Measurements from ENCODE around the gene UMAD1.

UMAD1 gene

DNA sequence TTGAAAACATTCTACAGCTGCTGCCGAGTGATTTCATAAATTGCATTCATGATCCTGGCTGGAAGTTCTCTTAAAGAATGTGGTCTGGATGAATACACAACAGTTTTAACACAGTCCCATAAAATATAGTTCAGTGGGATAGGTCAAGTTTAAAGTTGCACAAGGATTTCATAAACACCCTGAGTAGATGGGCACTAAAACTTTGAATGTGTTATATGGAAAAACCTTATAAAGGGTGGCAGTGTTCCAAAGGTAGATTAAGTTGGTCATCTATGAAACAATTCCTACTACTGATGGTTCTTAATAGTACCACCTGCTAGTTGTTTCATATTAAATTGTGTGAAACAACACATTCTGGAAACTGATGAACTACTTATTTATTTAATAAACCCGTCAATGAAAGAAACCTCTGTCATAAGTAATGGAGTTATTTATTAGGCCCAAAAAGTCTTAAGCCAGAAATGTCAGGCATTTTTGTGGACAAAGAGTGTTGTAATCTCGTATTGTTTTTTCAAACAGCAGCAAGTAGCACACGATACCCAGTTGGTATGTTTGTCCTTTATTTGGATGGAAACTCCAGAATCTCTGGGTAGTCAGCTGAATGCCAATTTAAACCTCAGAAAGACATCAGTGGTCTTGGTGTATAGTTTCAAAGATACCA is 92.2 kb downstream of the UMAD1 start:
- no peak for DNase-seq

DNA sequence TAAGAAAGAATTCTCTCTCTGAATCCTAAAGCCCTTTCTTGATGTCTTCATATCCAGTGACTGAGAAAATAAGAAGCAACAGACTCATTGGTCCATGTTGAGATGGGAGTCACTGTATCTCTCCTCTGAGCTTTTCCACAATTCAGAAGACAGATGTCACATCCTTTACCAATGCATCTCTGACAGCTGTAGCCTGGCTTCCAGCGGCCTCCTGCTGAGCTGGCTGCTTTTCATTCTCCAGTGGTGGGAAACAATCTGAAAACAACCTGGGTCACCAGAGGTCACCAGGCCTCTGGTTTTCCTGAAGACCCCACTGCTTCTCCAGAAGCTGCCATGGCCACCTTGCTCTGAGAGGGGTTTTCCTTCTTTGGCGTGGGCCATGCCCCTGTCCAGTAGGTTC is 96.1 kb downstream of the UMAD1 start:
- no peak for DNase-seq

DNA sequence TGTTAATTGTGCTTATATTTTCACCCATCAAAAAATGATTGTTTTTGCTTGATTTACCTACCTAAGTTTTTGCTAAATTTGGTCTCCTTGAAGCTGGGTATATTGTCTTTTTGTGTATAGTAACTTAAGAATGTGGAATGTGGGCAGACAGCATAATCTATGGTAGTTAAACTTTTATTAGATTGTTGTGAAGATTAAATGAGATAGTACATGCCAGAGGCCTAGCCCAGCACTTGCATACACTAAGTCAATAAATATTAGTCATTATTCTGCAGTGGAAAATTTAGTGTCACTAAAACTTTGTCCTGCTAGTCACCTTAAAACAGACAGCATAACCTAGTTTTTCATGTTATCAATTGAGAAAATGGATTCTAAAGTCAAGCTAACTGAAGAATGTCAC is 97.1 kb downstream of the UMAD1 start:
- no peak for DNase-seq

DNA sequence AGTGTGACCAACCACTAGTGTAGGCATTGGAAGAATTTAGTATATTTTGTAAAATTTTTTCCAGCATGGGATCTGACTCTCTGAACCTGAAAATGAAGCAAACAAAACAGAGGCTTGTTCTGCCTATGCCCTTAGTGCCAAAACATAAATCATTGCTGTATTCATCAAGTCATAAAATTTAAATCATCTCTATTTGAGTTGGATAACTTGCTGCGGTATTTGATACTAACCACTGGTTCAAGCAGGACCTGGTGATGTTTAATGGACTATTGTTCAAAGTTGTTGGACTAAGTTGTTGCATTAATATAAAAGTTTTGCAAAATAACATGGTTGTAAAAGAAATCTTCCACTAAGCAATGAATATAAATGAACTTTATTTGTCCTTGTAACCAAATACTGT is 97.6 kb downstream of the UMAD1 start:
- no peak for DNase-seq

DNA sequence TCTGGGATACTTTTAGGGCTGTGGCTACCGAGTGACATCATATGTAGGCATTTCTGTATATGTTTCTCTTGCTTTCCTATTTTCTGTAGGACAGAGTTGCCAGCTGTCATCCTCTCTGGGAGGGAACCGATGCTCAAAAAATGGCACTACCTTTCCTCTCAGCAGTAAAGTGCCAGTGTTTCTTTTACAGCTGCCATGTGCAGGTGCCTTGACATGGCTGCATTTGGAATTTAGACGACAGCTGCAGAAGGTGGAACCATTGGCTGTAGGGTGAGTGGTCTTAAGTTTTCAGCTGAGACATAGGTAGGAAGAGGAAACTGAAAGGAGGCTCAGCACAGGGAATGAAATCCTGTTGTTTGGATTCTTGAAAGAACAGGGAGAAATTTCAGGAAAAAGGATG is 98.1 kb downstream of the UMAD1 start:
- DNase-seq: no peak

DNA sequence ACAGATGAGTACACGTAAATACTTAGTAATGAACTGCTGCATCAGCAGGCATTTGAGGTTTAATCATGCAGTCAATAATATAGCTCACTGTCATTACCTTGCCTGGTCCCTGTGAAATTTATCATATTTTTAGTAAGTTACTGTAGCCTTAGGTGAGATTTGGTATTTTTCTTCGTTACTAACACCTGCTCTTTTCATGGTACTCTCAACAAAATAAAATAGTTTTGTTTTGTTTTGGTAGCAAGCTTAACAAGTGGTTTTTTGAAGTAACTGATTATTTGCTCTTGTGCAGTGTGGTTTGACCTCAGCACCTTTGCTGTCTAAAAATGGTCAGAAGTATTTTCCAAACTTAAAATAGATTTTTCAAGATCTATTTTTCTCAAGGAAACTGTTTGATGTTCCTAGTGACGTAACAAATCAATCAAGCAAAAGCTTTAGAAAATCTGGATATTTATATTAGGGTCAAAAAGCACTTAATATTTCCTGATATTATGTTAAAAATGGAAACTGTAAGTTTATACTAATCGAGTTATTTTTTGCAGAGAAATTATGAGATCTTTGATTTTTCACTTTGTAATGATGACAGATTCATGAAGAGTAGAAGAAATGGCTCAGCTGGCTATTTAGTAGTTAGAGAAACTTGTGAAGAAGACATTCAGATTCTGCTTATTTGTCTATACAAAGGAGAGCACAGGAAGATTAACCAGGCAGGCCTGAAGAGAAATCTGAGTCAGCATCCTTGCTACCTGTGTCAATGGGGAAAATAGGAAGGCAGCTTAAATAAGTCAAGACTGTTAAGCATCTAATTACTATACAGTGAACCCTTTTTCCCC is 98.9 kb downstream of the UMAD1 start:
- no peak for DNase-seq

DNA sequence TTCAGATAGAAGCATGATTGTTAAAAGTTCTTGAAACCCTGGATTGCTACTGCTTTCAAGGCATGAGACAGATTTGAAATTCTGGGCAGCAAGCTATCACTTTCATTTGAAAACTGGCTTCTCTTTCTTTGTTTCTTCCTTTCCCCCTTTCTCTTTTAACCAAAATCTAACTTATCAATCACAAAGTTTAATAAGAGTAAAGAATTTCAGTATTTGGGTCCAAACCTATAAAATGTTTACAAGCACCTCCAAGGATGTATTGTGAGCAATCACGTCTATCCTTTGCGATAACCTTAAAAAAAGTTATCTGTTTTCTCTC is 99.4 kb downstream of the UMAD1 start:
- DNase-seq: no peak

DNA sequence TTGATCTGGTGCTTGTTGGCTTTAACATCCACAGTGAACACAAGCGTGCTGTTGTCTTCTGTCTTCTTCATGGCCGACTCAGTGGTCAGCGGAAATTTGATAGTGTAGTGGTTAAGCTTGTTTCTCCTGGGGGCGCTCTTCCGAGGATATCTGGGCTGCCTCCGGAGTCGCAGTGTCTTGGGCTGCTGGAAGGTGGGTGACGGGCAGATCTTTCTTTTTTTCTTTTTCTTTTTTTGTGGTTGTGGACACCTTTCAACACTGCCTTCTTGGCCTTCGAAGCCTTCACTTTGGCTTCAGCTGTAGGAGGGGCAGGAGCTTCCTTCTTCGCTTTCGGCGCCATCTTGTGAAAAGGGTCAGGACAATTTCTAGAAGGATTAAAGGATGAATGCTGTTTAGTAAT is 101.7 kb downstream of the UMAD1 start:
- no peak for DNase-seq

DNA sequence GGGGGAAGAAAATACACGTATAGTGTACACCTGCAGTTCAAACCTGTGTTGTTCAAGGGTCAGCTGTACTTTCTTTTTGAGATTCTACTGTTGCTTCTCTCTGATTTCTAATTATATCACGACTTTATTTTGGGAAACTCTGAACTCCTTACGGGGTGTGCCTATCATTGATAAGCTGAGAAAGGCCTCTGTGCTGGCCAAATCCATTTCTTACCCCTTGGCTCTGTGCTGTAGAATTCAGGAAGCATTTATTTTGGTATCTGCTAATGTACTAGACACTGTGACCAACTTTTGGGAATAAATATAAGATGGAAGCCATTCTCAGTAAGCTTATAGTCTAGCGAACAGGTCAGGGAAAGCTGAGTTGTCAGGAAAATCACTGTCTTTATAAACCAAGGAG is 104.7 kb downstream of the UMAD1 start:
- DNase-seq: no peak

DNA sequence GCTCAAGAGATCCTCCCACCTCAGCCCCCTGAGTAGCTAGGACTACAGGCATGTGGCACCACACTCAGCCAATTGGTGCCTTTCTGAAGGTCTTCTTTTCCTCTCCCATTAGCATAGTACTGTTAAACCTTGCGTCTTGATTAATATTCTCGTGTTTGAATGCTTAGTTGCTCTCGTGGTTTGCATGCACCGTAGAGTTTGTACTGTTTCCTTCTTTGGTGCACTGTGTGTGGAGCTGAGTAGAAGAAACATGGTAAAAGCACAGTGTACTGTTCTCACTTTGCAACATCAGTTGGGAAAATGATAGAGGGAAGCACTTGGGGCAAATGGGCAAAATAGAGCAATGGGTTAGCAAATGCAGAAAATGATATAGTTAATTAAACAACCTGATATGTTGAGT is 105.4 kb downstream of the UMAD1 start:
- DNase-seq: no peak

DNA sequence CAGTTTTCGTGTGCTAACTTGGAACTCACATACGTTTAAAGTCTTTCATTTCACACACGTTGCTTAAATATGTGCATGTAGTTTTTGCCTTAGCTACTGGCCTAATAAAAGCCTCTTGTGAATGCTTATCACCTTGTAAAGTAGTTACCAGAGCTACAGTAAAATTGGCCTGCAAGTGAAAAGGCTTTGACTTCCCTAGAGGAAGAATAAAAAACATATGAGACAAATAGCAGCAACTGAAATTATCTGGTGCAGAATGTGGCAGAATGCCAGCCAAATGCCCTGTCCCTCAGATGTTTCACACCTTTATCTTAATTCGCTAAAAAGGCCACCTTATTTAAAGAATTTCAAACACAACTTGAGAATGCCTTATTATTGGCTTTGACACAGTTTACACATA is 105.9 kb downstream of the UMAD1 start:
- DNase-seq: no peak

DNA sequence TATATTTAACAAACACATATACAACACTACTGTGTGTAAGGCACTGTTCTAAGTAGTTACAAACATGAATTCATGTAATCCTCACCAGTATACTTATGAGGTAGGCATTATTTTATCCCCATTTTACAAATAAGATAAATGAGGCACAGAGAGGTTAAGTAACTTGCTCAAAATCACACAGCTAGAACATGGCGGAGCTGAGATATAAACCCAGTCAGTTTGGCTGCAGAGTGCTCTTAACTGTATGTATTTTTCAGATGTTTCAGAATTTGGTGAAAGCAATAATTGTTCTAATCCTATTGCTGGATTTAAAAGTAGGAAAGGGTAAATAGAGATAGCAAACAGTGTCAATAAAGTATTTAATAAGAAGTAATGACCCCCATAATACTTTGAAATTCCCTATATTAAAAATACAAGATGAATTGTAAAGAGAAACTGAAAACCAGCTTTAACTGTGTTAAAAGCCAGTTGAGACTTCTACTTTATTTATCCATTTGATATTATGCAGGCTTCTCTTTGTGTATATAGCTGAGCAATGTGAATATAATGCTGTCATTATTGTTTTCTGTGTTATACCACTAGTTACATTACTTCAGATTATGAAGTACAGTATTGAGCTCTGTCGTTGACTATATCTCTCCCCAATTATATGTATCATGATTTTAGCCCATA is 110.2 kb downstream of the UMAD1 start:
- no peak for DNase-seq

DNA sequence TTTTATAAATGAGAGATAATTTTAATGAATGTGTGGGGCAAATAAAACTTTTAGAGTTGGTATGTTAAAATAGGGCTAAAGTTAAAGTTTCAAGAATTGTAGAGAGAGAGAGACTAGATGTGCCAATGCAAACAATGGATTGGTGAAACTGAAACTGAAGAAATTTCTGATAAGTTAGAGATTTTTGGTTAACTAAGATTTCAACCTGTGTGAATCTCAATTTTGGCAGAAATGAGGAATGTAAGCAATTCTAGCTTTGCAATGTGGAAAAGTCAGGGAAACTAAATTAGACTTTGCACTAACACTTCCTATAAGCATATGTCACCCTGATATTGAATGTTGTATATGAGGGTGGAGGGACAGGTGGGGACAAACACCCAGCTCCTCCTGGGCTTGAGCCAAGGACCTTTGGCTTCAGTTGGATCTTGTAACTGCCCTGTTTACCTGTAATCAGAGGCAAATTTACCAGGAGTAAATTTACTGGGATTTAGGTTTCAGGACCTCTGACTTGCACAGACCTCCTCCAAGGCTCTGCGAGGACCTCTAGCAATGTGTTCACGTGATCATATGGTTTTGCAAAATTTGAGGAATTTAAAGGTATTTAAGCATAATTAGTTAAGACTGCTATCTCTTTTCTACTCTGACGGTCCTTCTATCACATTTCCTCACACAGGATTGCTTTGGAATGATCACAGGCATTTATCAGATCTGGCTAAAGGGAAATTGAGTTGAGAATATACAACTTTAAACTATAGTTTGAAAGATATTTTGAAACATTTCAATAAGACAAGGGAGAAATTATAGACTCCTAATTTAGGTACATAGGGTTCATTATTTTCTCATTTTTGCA is 110.9 kb downstream of the UMAD1 start:
- no peak for DNase-seq

DNA sequence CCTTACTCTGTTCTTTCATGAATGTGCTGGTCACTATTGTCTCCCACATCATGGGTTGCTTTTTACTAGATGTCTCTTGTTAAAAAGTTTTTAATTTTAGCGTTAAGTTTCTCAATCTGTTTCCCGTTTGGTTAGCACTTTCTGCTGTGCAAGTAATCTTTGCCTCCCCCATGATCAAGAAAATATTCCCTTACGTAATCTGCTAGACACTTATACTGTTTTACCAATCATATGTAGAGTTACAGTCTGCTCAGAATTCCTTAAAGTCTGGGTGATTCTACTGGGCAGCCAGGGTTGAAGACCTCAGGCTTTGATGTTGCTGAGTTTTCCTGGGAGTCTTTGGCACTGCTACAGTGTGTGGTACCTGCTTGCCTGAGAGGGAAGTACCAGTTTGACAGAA is 116.0 kb downstream of the UMAD1 start:
- DNase-seq: no peak

DNA sequence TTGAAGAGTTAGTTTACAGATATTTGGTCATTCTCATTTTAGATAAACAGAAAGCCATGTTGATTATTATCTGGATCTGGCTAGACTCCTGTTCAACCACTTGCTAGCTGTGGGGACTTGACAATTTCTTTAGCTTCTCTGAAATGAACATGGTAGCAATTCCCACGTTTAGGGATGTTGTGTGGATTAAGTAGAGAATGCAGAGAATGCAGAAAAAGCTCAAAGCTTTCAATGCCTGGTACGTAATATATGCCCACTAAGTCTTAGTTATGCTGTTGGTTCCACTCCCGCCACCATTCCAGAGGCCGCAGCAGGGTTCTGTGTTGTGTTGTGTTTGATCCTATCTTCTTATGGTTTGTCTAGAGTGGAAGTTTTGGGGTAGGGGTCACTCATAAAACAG is 117.0 kb downstream of the UMAD1 start:
- DNase-seq: no peak

DNA sequence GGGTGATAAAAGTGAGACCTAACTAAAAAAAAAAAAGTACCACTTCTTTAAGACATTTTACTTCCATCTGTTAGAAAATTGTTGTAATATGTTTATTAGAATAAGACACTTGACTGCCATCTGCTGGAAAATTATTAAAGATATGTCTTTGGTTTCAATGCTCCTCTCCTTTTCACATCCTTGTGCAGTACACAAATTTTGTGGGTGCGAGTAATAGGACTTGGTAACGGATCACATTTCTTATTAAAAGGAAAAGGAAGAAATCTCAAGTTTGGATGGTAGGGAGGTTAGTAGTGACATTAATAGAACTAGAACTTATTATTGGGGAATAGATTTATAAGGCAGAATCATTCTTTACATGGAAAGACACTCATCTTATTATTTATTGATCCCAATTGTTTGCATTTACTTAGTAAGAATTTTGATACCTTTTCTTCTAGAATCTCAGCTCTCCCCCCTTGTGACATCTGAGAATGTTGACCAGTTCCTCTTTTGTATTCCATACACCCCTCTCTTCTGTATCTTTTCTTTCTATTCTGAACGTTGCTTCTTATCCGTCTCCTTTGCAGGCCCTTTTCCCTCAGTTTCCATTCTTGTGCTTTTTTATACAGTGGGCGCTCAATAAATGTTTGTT is 120.9 kb downstream of the UMAD1 start:
- DNase-seq: no peak

DNA sequence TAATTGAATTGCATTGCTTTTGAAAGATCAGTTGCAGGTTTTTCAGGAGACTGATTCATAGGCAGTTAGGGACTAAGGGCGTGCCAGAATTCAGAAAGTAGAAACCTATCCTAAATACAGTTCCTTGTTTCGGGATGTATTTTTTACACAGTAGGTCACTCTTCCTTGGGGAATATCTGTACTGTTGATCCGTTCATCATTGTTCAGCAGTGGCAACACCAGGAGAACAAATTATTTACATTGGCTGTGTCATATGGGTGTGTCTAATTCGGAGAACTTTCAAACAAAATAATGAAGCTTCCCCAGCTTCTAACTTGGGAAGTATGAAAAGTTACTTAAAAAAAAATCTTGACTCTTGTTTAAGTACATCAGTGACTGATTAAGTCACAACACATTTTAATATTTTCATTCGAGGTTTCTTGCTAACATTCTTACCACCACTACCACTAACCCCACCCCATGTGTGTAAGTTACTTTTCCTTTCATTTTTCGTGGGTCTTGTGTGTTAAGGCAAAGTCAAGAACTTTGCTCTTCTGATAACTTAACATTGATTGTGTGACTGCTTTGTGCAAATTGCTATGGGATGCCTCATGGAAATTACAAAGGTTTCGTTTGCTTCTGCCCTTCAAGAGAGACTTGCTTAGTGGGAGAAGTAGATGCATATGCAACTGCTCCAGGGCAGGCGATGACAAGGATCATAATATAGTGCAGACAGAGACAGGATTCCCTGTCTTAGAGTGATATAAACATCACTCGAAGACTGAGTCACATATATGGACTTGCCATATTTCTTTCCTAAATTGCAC is 121.6 kb downstream of the UMAD1 start:
- DNase-seq: peak in 1 of 2 donors; percentile 14

DNA sequence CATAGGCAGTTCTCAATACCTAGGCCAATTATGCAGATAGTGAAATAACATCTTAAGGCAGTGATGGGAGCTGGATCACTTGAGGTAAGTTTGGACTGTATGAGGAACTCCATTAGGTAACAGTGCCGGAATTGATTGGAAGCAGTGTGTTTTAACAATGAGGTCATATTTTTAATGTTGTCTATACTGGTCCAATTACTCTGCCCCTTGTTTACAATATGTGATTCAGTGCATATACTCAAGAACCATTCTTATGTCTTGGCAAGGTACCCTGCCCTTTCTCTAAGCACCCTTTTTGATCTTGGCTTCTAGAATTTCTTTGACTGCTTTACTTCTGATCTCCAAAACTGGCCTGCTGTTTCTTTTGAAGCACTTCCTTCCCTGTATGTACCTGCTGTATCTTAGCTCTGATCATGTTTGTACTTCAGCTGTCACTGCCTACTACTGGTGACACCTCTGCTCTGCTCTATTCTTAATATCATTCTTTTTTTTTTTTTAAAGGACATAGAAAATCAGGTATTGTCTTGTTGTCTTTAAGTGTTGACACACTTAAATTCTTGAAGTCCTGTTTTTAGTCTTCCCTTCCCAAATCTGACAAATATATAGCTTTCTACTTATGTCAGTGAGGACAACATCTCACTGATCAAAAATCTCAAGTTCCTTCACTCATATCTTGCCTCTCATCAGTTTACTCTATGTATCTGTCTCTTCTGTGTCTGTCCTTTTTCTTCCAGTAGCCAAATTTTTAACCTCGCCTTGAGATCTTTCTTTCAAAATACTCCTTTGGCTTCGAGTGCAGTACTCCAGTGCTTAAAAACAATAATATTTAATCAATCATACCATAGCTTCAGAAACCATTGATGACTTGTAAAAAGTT is 124.2 kb downstream of the UMAD1 start:
- no peak for DNase-seq

DNA sequence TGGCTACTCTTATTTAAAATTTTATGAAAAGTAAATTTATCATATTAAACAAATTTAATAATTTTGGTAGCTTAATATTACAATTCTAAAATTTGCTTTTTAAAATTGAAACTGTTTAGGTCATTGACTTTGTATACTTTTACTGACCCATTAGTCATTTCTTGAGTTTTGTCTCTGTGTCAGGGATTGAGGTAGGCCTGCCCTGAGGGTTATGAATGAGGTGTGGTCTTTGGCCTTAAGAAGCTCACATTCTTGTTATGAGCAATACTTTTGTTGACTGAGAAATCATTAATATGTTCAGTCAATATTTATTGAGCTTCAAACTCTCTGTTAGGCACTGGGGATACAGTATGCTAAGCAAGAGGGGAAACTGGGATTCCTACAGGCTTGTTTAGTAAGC is 124.9 kb downstream of the UMAD1 start:
- no peak for DNase-seq

DNA sequence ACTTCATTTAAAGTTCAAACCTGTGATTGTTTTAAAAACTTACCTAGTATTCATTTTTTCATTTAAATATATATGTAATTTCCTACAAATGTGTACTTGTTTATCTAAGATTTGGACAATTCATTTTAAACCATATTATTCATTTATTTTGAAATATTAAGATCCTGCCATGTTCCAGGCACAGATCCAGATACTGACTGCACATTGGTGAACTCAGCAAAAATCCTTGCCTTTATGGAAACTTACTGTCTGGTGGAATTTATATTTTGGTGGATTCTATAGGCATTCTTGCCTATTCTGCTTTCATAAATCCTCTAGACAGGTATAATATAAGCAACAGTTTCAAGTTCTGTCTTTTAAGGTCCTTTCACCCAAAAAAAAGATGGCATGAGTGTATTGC is 126.1 kb downstream of the UMAD1 start:
- no peak for DNase-seq

Measured in activated CD4-positive, alpha-beta T cell treated with anti-CD3 and anti-CD28 coated beads for 4 hours (primary cell).